ENCODE results near the gene SLAIN1. TPM values are rescaled to one million over a fixed set of nuclear protein-coding genes. Genes with fewer than 3 reads are reported as not detected.

SLAIN1 gene
- total and polyA plus RNA-seq, 2 of the 8 experiments (the other 6 are each of a cell fraction or from before 2014, with no cell fraction given) = 35.0 to 37.7 TPM

GRCh38 chr13:77697217-77698103 is at the start of gene SLAIN1 (continued):
- TF ChIP-seq RFX5 (IDR thresholded peaks at IDR 0.05; ENCODE audit: borderline replicate concordance, low read depth, low read length) (no peak), SP2 (IDR thresholded peaks at IDR 0.05; ENCODE audit: low read length) (no peak), ATF2 (IDR thresholded peaks at IDR 0.05; ENCODE audit: low read length) (no peak)

Measured in H1 (cell line).